LHCN-M2 (cell line): ENCODE data around the gene NONO. TPM values are rescaled to one million over a fixed set of nuclear protein-coding genes. Genes with fewer than 3 reads are reported as not detected.

Source experiments
- total RNA-seq: library from RNA; depleted of rRNA; stranded (reverse); fragments of >200 nt; gene quantifications from 2 replicates; pipeline ENCODE4 v1.2.3, GENCODE V29; 2014; rRNA removed

Gene NONO
- total RNA-seq, 1 experiment from 2014 or later: 463 TPM

Other genes with a start within 250 kb of the NONO start
- 72.2 and 88.6 TPM in 2 replicates for gene SNX12, start 215.3 kb upstream of the NONO start, total RNA-seq
- 0.77 and 2.2 TPM in 2 replicates for gene FOXO4, start 187.8 kb upstream of the NONO start, total RNA-seq
- not detected in 2 replicates for gene CXorf65, start 176.9 kb upstream of the NONO start, total RNA-seq
- gene IL2RG, start 172.1 kb upstream of the NONO start, total RNA-seq: not detected in 2 replicates
- 14.2 and 21.3 TPM in 2 replicates for gene MED12, start 165.0 kb upstream of the NONO start, total RNA-seq
- 0.06 and 0.23 TPM in 2 replicates for gene NLGN3, start 138.8 kb upstream of the NONO start, total RNA-seq
- not detected in 2 replicates for gene GJB1, start 60.4 kb upstream of the NONO start, total RNA-seq
- 20.8 and 21.9 TPM in 2 replicates for gene ZMYM3, start 29.5 kb upstream of the NONO start, total RNA-seq
- gene ITGB1BP2, start 18.1 kb downstream of the NONO start, total RNA-seq: 1.6 and 1.9 TPM in 2 replicates
- 13.0 and 17.1 TPM in 2 replicates for gene TAF1, start 82.7 kb downstream of the NONO start, total RNA-seq
- gene OGT, start 249.5 kb downstream of the NONO start, total RNA-seq: 48.3 and 55.3 TPM in 2 replicates